PC-3 (cell line): ENCODE results near the gene VPS13C. TPM values are rescaled to one million over a fixed set of nuclear protein-coding genes. Genes with fewer than 3 reads are reported as not detected.

Experiments used
- ATAC-seq: fragments of 200-7000 bp; cut with Tn5 transposase; 2 replicates; pipeline ENCODE4 v1.9.1; 2020; ENCODE audit warnings: mild to moderate bottlenecking, moderate library complexity
- BruUV-seq: library from RNA; stranded (reverse); fragments of 400-500 nt; replicated peaks from 2 replicates; lab custom pipeline; 2021; lab: Mats Ljungman, UMichigan
- CTCF ChIA-PET: fragments of 300-600 bp; sonication (Branson Sonifier 250); formaldehyde crosslinking; loops from one replicate; lab custom pipeline; 2022; ENCODE audit warnings: antibody characterized with exemption; lab: Charles Lee
- POLR2A ChIA-PET: fragments of 300-600 bp; sonication (Branson Sonifier 250); formaldehyde crosslinking; loops from one replicate; lab custom pipeline; 2022; ENCODE audit warnings: antibody characterized with exemption; ENCODE audit not compliant: unreplicated experiment; lab: Charles Lee
- DNase-seq: peaks from one replicate; pipeline ENCODE4 v3.0.0-alpha.2; 2015
- H2AFZ ChIP-seq: fragments of 300-600 bp; sonication (generic); 2 replicates; pipeline ENCODE4 v1.6.0; 2016; ENCODE audit warnings: antibody characterized with exemption, low read length
- H3F3A ChIP-seq: fragments of 300-600 bp; sonication (generic); one replicate; pipeline ENCODE4 v1.6.0; 2017; ENCODE audit warnings: antibody characterized with exemption, low read length, control low read depth, mild to moderate bottlenecking; ENCODE audit not compliant: unreplicated experiment
- H3K27ac ChIP-seq: fragments of 300-600 bp; sonication (generic); 2 replicates; pipeline ENCODE4 v1.5.1; 2016; ENCODE audit warnings: mild to moderate bottlenecking, low read length
- H3K27me3 ChIP-seq: fragments of 300-600 bp; sonication (generic); 2 replicates; pipeline ENCODE4 v1.6.1; 2016; ENCODE audit warnings: low read length, mixed read lengths
- H3K36me3 ChIP-seq: fragments of 300-600 bp; sonication (generic); 2 replicates; pipeline ENCODE4 v1.6.1; 2016; ENCODE audit warnings: low read depth, mixed run types, low read length, mixed read lengths
- H3K4me1 ChIP-seq: fragments of 300-600 bp; sonication (generic); 2 replicates; pipeline ENCODE4 v1.5.1; 2016; ENCODE audit warnings: low read length; ENCODE audit not compliant: insufficient read depth
- H3K4me2 ChIP-seq: fragments of 300-600 bp; sonication (generic); 2 replicates; pipeline ENCODE4 v1.6.0; 2016; ENCODE audit warnings: low read length
- H3K4me3 ChIP-seq: fragments of 300-600 bp; sonication (generic); 2 replicates; pipeline ENCODE4 v1.5.1; 2016; ENCODE audit warnings: mild to moderate bottlenecking, low read length, mixed read lengths
- H3K79me2 ChIP-seq: fragments of 300-600 bp; sonication (generic); 2 replicates; pipeline ENCODE4 v1.6.1; 2017; ENCODE audit warnings: low read length, mixed read lengths
- H3K9ac ChIP-seq: fragments of 300-600 bp; sonication (generic); 2 replicates; pipeline ENCODE4 v1.6.0; 2016; ENCODE audit warnings: mild to moderate bottlenecking, low read length
- H3K9me2 ChIP-seq: fragments of 300-600 bp; sonication (generic); replicated peaks from 2 replicates; pipeline ENCODE4 v1.6.1; 2016; ENCODE audit warnings: mixed run types, low read length, mixed read lengths
- H3K9me3 ChIP-seq: fragments of 300-600 bp; sonication (generic); 2 replicates; pipeline ENCODE4 v1.6.1; 2016; ENCODE audit warnings: low read length, mixed read lengths
- H4K20me1 ChIP-seq: fragments of 300-600 bp; sonication (generic); 2 replicates; pipeline ENCODE4 v1.6.1; 2016; ENCODE audit warnings: low read length, mixed read lengths
- CTCF ChIP-seq: fragments of 300-600 bp; sonication (generic); conservative IDR thresholded peaks from 2 replicates; pipeline ENCODE4 v1.5.1; 2017; ENCODE audit warnings: antibody characterized with exemption, low read depth, mild to moderate bottlenecking, low read length
- EZH2 ChIP-seq: fragments of 300-600 bp; sonication (generic); IDR thresholded peaks from one replicate; pipeline ENCODE4 v1.6.1; 2017; ENCODE audit warnings: antibody characterized with exemption, mild to moderate bottlenecking, low read length; ENCODE audit not compliant: unreplicated experiment
- EZH2phosphoT487 ChIP-seq: fragments of 300-600 bp; sonication (generic); IDR thresholded peaks from 2 replicates; pipeline ENCODE4 v1.6.1; 2018; ENCODE audit warnings: mild to moderate bottlenecking, antibody characterized with exemption, low read length, borderline replicate concordance
- intact Hi-C: fragments of 100-400 bp; cut with micrococcal nuclease; formaldehyde crosslinking; loops from 2 replicates; pipeline ENCODE4 v1.9.0; 2023
- total RNA-seq: library from RNA; depleted of rRNA; stranded (reverse); fragments of >200 nt; gene quantifications from 2 replicates; pipeline ENCODE4 v1.2.3, GENCODE V29; 2014

Gene VPS13C
- total RNA-seq, 1 experiment from 2014 or later: 11.4 TPM

GRCh38 chr15:61871926-61872522 is 188.2 kb downstream of the VPS13C start:
- ChIA-PET POLR2A (no interaction called here), CTCF (interaction anchor here (0.7 kb wide), 1 partner anchor 363 kb away, joined by 3 read pairs; no protein-coding TSS in a partner anchor)
- H3K79me2 ChIP-seq: no peaks in the 10 kb centered on the region
- H3K9ac ChIP-seq: no peak overlapping the region
- no peak; the same call in 1 of the 2 replicates for ATAC-seq
- no peak overlapping the region for H2AFZ ChIP-seq
- H4K20me1 ChIP-seq: no peaks in the 10 kb centered on the region
- DNase-seq: peak; percentile 45
- no peaks in the 10 kb centered on the region for H3K4me1 ChIP-seq
- TF ChIP-seq CTCF (peak; percentile 78), EZH2 (no peak), EZH2phosphoT487 (no peak)
- H3K27ac ChIP-seq: no peak overlapping the region
- H3K9me3 ChIP-seq: no peaks in the 10 kb centered on the region
- intact Hi-C loops: loop anchor here (1.0 to 10.0 kb wide), 3 partner anchors 103 to 270 kb away; no protein-coding TSS in a partner anchor
- no TSS peak for BruUV-seq
- no peak overlapping the region for H3K4me3 ChIP-seq
- H3K9me2 ChIP-seq: no peaks in the 10 kb centered on the region
- H3K36me3 ChIP-seq: no peaks in the 10 kb centered on the region
- no peaks in the 10 kb centered on the region for H3K27me3 ChIP-seq
- H3F3A ChIP-seq: no peaks in the 10 kb centered on the region
- H3K4me2 ChIP-seq: no peak overlapping the region

- POLR2A ChIA-PET: no interaction called here
- H3K27ac ChIP-seq: no peak overlapping the region
- no peak for ATAC-seq
- H3K27me3 ChIP-seq: no peaks in the 10 kb centered on the region
- TF ChIP-seq EZH2 (no peak), EZH2phosphoT487 (no peak), CTCF (no peak)
- H3F3A ChIP-seq: no peaks in the 10 kb centered on the region
- no peaks in the 10 kb centered on the region for H3K79me2 ChIP-seq
- no peaks in the 10 kb centered on the region for H4K20me1 ChIP-seq
- no peaks in the 10 kb centered on the region for H3K36me3 ChIP-seq
- intact Hi-C loops: loop anchor here (10.0 kb wide), 1 partner anchor 105 kb away; no protein-coding TSS in a partner anchor
- CTCF ChIA-PET: no interaction called here
- H3K9ac ChIP-seq: no peak overlapping the region
- BruUV-seq: no TSS peak
- H3K4me1 ChIP-seq: no peaks in the 10 kb centered on the region
- H2AFZ ChIP-seq: no peak overlapping the region
- H3K4me2 ChIP-seq: no peak overlapping the region
- DNase-seq: no peak
- H3K9me2 ChIP-seq: no peaks in the 10 kb centered on the region
- no peaks in the 10 kb centered on the region for H3K9me3 ChIP-seq
- H3K4me3 ChIP-seq: no peak overlapping the region
Measured at GRCh38 chr15:61869656-61870055, 190.6 kb downstream of the VPS13C start.

GRCh38 chr15:61861962-61862361 is 198.3 kb downstream of the VPS13C start:
- Histone ChIP-seq H3K4me3 (no peak overlapping the region), H3K27ac (no peak overlapping the region), H3K79me2 (no peaks in the 10 kb centered on the region), H3K4me1 (no peaks in the 10 kb centered on the region), H3K9me3 (no peaks in the 10 kb centered on the region), H2AFZ (no peak overlapping the region), H3F3A (no peaks in the 10 kb centered on the region), H3K36me3 (no peaks in the 10 kb centered on the region), H3K9me2 (no peaks in the 10 kb centered on the region), H3K9ac (no peak overlapping the region), H3K27me3 (no peaks in the 10 kb centered on the region), H3K4me2 (no peak overlapping the region), H4K20me1 (no peaks in the 10 kb centered on the region)
- BruUV-seq: no TSS peak
- DNase-seq: no peak
- ChIA-PET POLR2A (no interaction called here), CTCF (no interaction called here)
- TF ChIP-seq EZH2 (no peak), CTCF (no peak), EZH2phosphoT487 (no peak)
- ATAC-seq: no peak
- intact Hi-C loops: no loop called here
